Activated naive CD8-positive, alpha-beta T cell treated with anti-CD3 and anti-CD28 coated beads, Interleukin-2, amount 10 ng/mL, durations not matched to agents 7 days and 5 days (primary cell): ENCODE results near the gene SCGB1D4. TPM values are rescaled to one million over a fixed set of nuclear protein-coding genes. Genes with fewer than 3 reads are reported as not detected.
"Not testable (repeated sequence)": the region's sequence is repeated elsewhere in the genome, so short reads cannot be mapped to it uniquely, and the experiment has no call there.

Source experiments
- ATAC-seq: fragments of 150-1000 bp; cut with Tn5 transposase; one replicate; pipeline ENCODE4 v1.10.0; 2021; ENCODE audit warnings: low read depth, moderate library complexity
- POLR2A ChIA-PET: fragments of 350-600 bp; sonication (Branson Sonifier 250); formaldehyde crosslinking; loops from one replicate; lab custom pipeline; 2021; ENCODE audit warnings: antibody characterized with exemption; lab: Charles Lee
- DNase-seq: peaks from one replicate; pipeline ENCODE4 v3.0.0; 2021
- H3K27ac Mint-ChIP-seq: one replicate; pipeline ENCODE4 v1.8.0; 2022; ENCODE audit warnings: mild to moderate bottlenecking, mixed read lengths
- H3K27me3 Mint-ChIP-seq: one replicate; pipeline ENCODE4 v1.8.0; 2022; ENCODE audit warnings: mild to moderate bottlenecking, moderate library complexity, mixed read lengths
- H3K36me3 Mint-ChIP-seq: one replicate; pipeline ENCODE4 v1.8.0; 2021; ENCODE audit warnings: mild to moderate bottlenecking, mixed read lengths
- H3K4me1 Mint-ChIP-seq: one replicate; pipeline ENCODE4 v1.8.0; 2021; ENCODE audit warnings: mixed read lengths
- H3K4me3 Mint-ChIP-seq: one replicate; pipeline ENCODE4 v1.8.0; 2022; ENCODE audit warnings: mild to moderate bottlenecking, moderate library complexity, mixed read lengths
- H3K9me3 Mint-ChIP-seq: one replicate; pipeline ENCODE4 v1.8.0; 2021; ENCODE audit warnings: mixed read lengths
- total RNA-seq, 2 experiments: library from RNA; stranded (reverse); gene quantifications; one replicate each; pipeline ENCODE4 v1.2.3, GENCODE V29; 2021

SCGB1D4 gene, protein sequence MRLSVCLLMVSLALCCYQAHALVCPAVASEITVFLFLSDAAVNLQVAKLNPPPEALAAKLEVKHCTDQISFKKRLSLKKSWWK
- total RNA-seq = not detected

DNA sequence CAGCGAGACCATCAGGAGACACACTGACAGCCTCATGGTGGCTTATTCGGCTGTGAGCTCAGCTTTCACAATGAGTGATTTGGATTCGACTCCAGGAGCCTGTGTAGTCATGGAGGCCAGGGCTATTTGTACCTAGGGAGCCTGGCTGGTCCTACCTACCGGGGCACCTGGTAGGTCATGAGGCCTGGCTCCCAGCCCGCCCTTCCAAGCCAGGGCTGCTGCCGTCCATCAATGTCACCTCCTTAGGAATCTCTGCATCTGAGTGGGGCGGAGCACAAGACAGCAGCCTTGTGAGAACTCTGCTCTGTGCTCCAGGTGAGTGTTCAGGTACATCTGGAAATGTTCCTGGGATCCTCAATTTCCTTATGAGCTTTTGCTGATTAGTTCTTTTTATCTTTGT lies at the start of gene SCGB1D4:
Gene SCGB1D4 (minus strand): TSS at position 101 of the 400 bp plus-strand sequence. CDS start 65 bp downstream, at position 36.
- no peaks in the 10 kb centered on the region for H3K9me3 Mint-ChIP-seq
- POLR2A ChIA-PET = no interaction called here
- no peak for ATAC-seq
- H3K4me1 Mint-ChIP-seq = no peaks in the 10 kb centered on the region
- no peaks in the 10 kb centered on the region for H3K36me3 Mint-ChIP-seq
- H3K27ac Mint-ChIP-seq = no peak within 1 kb of the TSS
- H3K27me3 Mint-ChIP-seq = peaks cover 12% of the 10 kb centered on the region
- H3K4me3 Mint-ChIP-seq = no peak within 1 kb of the TSS
- DNase-seq = no peak

DNA sequence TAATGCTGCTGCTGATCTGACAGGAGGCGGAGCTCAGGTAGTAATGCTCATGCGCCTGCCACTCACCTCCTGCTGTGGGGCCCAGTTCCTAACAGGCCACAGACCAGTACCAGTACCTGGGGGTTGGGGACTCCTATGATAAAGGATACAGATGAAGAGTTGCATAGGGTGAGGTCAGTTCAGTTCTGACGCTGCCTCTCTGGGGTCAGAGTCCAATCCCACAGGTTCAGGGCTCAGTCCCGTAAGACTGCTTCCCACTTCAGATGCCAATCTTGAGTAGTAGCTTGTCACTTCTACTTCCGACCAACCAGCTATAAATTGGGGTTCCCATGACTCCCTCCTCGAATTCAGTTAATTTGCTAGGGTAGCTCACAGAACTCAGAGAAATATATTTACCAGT lies 47.0 kb upstream of the SCGB1D4 start:
- Mint-ChIP-seq H3K36me3 (peaks cover 2% of the 10 kb centered on the region), H3K4me1 (no peaks in the 10 kb centered on the region), H3K9me3 (no peaks in the 10 kb centered on the region), H3K27me3 (no peaks in the 10 kb centered on the region), H3K4me3 (no peak overlapping the region), H3K27ac (no peak overlapping the region)
- no peak for DNase-seq
- ATAC-seq = no peak
- POLR2A ChIA-PET = no interaction called here

DNA sequence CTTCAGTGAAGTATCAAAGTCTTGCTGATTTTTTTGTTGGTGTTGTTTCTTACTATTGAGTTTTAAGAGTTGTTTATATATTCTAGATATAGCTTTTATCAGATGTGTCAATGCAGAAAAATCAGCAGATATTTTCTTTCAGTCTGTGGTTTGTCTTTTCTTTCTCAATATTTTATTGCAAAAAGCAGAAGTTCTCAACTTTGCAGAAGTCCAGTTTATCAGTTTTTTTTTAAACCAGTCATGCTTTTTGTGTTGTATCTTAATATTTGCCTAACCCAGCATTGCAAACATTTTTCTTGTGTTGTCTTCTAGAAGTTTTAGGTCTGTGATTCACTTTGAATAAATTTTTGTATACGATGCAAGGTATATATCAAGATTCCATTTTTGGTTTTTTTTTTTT lies 45.3 kb upstream of the SCGB1D4 start:
- no peak for DNase-seq
- H3K4me3 Mint-ChIP-seq = no peak overlapping the region
- H3K27ac Mint-ChIP-seq = no peak overlapping the region
- POLR2A ChIA-PET = interaction anchor here (0.7 kb wide), 1 partner anchor 161 kb away, joined by 3 read pairs; no protein-coding TSS in a partner anchor
- no peaks in the 10 kb centered on the region for H3K9me3 Mint-ChIP-seq
- no peak for ATAC-seq
- peaks cover 2% of the 10 kb centered on the region for H3K36me3 Mint-ChIP-seq
- H3K4me1 Mint-ChIP-seq = peaks cover 4% of the 10 kb centered on the region
- H3K27me3 Mint-ChIP-seq = no peaks in the 10 kb centered on the region

DNA sequence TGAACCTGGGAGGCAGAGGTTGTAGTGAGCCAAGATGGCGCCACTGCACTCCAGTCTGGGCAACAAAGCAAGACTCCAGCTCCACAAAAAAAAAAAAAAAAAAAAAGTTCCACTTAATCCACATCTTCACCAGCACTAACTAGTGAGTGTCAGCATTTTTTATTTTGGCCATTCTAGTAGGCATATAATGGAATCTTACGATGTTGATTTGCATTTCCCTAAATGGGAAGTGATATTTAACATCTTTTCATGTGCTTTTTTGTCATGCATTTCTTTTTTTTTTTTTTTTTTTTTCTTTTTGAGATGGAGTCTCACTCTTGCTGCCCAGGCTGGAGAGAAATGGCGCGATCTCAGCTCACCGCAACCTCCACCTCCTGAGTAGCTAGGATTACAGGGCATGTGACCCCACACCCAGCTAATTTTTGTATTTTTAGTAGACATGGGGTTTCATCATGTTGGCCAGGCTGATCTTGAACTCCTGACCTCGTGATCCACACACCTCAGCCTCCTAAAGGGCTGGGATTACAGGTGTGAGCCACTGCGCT lies 44.8 kb upstream of the SCGB1D4 start:
- not testable (repeated sequence) for H3K27ac Mint-ChIP-seq, H3K4me1 Mint-ChIP-seq, H3K27me3 Mint-ChIP-seq, H3K4me3 Mint-ChIP-seq, ATAC-seq, DNase-seq, H3K36me3 Mint-ChIP-seq, H3K9me3 Mint-ChIP-seq
- POLR2A ChIA-PET = interaction anchor here (0.7 kb wide), 1 partner anchor 162 kb away, joined by 3 read pairs; no protein-coding TSS in a partner anchor

DNA sequence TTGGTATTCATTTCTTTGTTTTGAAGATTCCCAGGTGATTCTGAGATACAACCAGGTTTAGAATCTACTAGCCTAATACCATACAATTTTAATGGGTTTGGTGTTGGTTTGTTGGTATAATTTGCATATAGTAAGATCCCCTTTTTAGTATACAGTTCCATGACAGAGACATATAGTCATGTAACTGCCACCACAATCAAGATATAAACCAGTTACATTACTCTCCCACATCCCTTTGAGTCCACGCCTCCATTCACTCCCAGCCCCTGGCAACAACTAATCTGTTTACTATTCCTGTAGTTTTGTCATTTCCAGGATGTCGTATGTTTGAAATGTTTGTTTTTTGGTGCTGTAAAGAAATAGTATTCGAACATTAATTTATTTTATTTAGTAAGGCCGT lies 42.7 kb upstream of the SCGB1D4 start:
- Mint-ChIP-seq H3K27ac (no peak overlapping the region), H3K9me3 (no peaks in the 10 kb centered on the region), H3K4me3 (no peak overlapping the region), H3K36me3 (peaks cover 2% of the 10 kb centered on the region), H3K27me3 (no peaks in the 10 kb centered on the region), H3K4me1 (peaks cover 11% of the 10 kb centered on the region)
- ATAC-seq = no peak
- POLR2A ChIA-PET = interaction anchor here (0.7 kb wide), 1 partner anchor 29 kb away, joined by 3 read pairs; no protein-coding TSS in a partner anchor
- no peak for DNase-seq

DNA sequence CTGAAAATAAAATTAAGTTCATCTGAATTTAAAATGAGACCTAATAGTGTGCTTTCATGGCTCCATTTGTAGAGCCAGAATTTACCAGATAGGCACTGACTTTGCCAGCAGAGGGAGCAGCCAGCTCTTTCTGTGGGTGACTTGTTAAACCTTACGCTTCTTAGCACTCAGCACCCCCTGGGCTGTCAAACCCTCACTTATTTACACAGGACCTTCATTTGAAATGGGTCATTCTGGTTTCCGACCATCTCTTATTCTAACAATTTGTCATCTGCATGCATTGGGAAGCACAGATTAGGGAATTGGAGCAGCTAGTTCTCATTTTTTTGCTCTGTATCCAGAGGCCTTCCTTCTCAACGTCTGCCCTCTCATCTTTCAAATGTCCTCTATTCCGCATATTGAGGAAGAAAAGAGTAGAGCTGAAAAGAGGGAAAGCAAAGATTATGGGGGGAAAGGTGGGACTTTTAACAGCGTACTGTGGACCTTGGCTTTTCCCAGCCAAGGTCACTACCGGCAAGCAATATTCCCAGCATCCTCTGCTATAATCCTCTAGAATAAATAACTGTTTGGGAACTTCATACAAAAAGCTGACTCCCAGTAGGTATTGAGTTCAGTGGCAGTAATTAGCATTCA lies 41.5 kb upstream of the SCGB1D4 start:
- DNase-seq (peak; percentile 47), ATAC-seq (peak; percentile 59)
- H3K27ac Mint-ChIP-seq = no peak overlapping the region
- H3K4me3 Mint-ChIP-seq = no peak overlapping the region
- H3K27me3 Mint-ChIP-seq = peaks cover 2% of the 10 kb centered on the region
- POLR2A ChIA-PET = no interaction called here
- peaks cover 11% of the 10 kb centered on the region for H3K4me1 Mint-ChIP-seq
- peaks cover 2% of the 10 kb centered on the region for H3K36me3 Mint-ChIP-seq
- H3K9me3 Mint-ChIP-seq = no peaks in the 10 kb centered on the region

DNA sequence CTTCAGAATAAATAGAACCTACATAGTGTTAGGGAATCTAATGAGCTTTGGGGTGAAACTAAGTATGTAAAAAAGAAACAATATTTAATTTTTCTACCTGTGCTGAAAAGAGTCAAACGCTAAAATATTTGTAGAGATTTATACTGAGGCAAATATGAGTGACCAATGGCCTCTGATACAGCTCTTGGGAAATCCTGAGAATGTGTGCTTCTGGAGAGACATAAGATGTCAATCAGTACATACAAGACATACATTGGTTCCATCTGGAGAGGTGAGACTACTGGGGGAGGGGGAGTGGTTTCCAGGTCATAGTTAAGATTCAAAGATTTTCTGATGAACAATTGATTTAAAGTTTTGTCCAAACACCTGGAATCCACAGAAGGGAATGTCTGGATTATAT lies 39.3 kb upstream of the SCGB1D4 start:
- no peaks in the 10 kb centered on the region for H3K9me3 Mint-ChIP-seq
- H3K27ac Mint-ChIP-seq = no peak overlapping the region
- peak overlapping the region; percentile 90 for H3K4me3 Mint-ChIP-seq
- peaks cover 6% of the 10 kb centered on the region for H3K27me3 Mint-ChIP-seq
- ATAC-seq = no peak
- no peak for DNase-seq
- H3K36me3 Mint-ChIP-seq = no peaks in the 10 kb centered on the region
- POLR2A ChIA-PET = interaction anchor here (0.5 to 1.0 kb wide), 3 partner anchors 11 to 416 kb away, joined by 3 to 4 read pairs (median 4); partner anchors contain the start of gene ZBTB3
- peaks cover 11% of the 10 kb centered on the region for H3K4me1 Mint-ChIP-seq

DNA sequence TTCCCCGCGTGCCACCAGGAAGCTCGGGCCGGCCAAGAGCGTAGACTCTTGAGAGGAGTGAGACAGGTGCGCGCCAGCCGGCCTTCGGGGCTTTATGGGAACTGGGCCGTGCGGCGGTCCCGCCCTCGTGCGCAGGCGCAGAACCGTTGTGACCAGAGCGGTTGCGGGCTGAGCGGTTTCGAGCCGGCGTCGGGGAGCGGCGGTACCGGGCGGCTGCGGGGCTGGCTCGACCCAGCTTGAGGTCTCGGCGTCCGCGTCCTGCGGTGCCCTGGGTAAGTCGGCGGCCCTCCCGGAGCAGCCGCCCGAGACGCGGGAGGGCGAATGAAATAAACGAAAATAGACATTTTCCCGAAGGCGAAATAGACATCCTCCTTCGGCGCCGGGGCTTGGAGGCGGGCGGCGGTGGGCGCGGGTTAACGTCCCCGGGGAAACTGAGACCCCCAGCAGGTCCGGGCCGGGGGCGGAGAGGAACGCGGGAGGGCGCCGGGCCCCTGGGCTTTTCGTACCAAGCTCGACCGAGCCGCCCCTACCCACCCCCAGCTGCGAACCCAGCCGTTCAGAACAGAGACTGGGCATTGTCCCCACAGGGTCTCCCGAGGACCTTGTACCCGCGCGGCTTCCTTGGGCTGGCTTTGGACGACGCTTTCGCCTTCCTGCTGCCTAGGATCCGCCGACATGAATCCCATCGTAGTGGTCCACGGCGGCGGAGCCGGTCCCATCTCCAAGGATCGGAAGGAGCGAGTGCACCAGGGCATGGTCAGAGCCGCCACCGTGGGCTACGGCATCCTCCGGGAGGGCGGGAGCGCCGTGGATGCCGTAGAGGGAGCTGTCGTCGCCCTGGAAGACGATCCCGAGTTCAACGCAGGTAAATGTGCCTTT lies 38.7 kb upstream of the SCGB1D4 start, which contains the start of gene ASRGL1:
Gene ASRGL1 (plus strand): TSS at position 146 of the 879 bp plus-strand sequence. CDS start 530 bp downstream, at position 676.
- Mint-ChIP-seq H3K9me3 (no peaks in the 10 kb centered on the region), H3K27me3 (peaks cover 11% of the 10 kb centered on the region)

DNA sequence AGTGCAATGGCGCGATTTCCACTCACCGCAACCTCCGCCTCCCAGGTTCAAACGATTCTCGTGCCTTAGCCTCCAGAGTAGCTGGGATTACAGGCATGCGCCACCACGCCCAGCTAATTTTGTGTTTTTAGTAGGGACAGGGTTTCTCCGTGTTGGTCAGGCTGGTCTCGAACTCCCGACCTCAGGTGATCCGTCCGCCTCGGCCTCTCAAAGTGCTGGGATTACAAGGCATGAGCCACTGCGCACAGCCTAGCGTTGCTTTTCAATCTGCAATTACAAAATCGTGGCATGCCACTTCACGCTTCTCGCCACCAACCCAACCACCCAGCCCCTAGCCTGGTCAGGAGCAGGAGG lies 38.1 kb upstream of the SCGB1D4 start:
- H3K4me3 Mint-ChIP-seq = peak overlapping the region; percentile 90
- peaks cover 11% of the 10 kb centered on the region for H3K4me1 Mint-ChIP-seq
- not testable (repeated sequence) for DNase-seq, H3K36me3 Mint-ChIP-seq, H3K9me3 Mint-ChIP-seq, ATAC-seq
- peak overlapping the region; percentile 76 for H3K27ac Mint-ChIP-seq
- peaks cover 15% of the 10 kb centered on the region for H3K27me3 Mint-ChIP-seq
- POLR2A ChIA-PET = interaction anchor here (0.6 kb wide), 1 partner anchor 248 kb away, joined by 3 read pairs; no protein-coding TSS in a partner anchor

More for the DNA sequence above, 38.7 kb upstream of the SCGB1D4 start, which contains the start of gene ASRGL1:
- Mint-ChIP-seq H3K36me3 (no peaks in the 10 kb centered on the region), H3K4me1 (peaks cover 11% of the 10 kb centered on the region), H3K4me3 (peak within 1 kb of the TSS; percentile 90), H3K27ac (peak within 1 kb of the TSS; percentile 76)
- POLR2A ChIA-PET = interaction anchor here (0.6 to 0.7 kb wide), 2 partner anchors 40 to 247 kb away, joined by 3 read pairs; no protein-coding TSS in a partner anchor
- peak; percentile 86 for ATAC-seq
- DNase-seq = peak; percentile 87

DNA sequence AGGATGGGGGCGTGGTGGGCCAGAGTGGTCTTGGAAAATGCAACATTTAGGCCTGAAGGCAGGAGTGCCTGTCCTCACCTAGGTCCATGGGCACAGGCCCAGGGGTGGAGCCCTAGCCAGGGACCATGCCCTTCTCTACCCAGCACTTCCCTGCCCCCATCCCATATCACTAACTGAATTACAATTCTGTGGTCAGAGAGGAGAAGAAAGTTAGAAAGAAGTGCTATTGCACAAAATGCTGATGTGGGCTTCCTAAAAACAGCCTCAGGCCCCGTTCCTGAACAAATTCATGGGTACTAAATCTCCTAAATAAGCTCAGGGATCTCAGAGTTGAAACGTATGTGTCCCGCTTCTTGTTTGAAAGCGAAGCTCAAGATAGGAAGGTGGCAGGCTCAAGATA lies 34.9 kb upstream of the SCGB1D4 start:
- Mint-ChIP-seq H3K9me3 (no peaks in the 10 kb centered on the region), H3K27ac (no peak overlapping the region), H3K27me3 (peaks cover 23% of the 10 kb centered on the region), H3K36me3 (no peaks in the 10 kb centered on the region), H3K4me3 (no peak overlapping the region), H3K4me1 (peaks cover 7% of the 10 kb centered on the region)
- DNase-seq = no peak
- POLR2A ChIA-PET = no interaction called here
- no peak for ATAC-seq

DNA sequence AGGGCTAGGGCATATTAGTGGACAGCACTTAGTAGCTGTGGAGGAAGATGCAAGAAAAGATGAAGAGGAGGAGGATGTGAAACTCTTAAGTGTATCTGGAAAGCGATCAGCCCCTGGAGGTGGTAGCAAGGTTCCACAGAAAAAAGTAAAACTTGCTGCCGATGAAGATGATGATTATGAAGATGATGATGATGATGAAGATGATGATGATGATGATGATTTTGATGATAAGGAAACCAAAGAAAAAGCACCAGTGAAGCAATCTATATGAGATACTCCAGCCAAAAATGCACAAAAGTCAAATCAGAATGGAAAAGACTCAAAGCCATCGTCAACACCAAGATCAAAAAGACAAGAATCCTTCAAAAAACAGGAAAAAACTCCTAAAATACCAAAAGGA lies 32.4 kb upstream of the SCGB1D4 start:
- ATAC-seq, H3K27ac Mint-ChIP-seq, H3K36me3 Mint-ChIP-seq, H3K9me3 Mint-ChIP-seq, POLR2A ChIA-PET, H3K4me1 Mint-ChIP-seq, DNase-seq, H3K4me3 Mint-ChIP-seq: not testable (repeated sequence)
- peaks cover 27% of the 10 kb centered on the region for H3K27me3 Mint-ChIP-seq

DNA sequence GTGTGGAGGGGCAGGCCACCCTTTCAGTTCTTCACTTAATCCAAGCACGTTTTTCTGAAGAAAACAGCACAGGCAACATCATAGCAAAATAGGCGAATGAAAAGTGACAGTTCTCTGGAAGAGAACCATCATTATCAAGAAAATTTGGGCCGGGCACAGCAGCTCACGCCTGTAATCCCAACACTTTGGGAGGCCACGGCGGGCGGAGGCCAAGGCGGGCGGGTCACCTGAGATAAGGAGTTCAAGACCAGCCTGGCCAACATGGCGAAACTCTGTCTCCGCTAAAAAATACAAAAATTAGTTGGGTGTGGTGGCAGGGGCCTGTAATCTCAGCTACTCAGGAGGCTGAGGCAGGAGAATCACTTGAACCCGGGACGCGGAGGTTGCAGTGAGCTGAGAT lies 28.7 kb upstream of the SCGB1D4 start:
- H3K27ac Mint-ChIP-seq, H3K9me3 Mint-ChIP-seq, DNase-seq, H3K4me1 Mint-ChIP-seq, H3K4me3 Mint-ChIP-seq, ATAC-seq, H3K36me3 Mint-ChIP-seq: not testable (repeated sequence)
- POLR2A ChIA-PET = interaction anchor here (0.7 kb wide), 1 partner anchor 11 kb away, joined by 4 read pairs; no protein-coding TSS in a partner anchor
- peaks cover 18% of the 10 kb centered on the region for H3K27me3 Mint-ChIP-seq

DNA sequence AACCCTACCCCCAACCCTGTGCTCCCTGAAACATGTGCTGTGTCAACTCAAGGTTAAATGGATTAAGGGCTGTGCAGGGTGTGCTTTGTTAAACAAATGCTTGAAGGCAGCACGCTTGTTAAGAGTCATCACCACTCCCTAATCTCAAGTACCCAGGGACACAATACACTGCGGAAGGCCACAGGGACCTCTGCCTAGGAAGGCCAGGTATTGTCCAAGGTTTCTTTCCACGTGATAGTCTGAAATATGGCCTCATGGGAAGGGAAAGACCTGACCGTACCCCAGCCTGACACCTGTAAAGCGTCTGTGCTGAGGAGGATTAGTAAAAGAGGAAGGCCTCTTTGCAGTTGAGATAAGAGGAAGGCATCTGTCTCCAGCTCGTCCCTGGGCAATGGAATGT lies 27.8 kb upstream of the SCGB1D4 start:
- not testable (repeated sequence) for H3K9me3 Mint-ChIP-seq, H3K27ac Mint-ChIP-seq
- H3K27me3 Mint-ChIP-seq = peaks cover 12% of the 10 kb centered on the region

More for the DNA sequence above, 27.8 kb upstream of the SCGB1D4 start:
- H3K36me3 Mint-ChIP-seq, H3K4me1 Mint-ChIP-seq, POLR2A ChIA-PET, H3K4me3 Mint-ChIP-seq, DNase-seq, ATAC-seq: not testable (repeated sequence)
